HEK293 (cell line): Measurements from ENCODE around the gene GLRA2.

Experiments
- HOXA7 ChIP-seq: sonication (generic); formaldehyde crosslinking; IDR thresholded peaks from 2 replicates; pipeline ENCODE4 v1.8.1; 2022; ENCODE audit warnings: missing genetic modification reagents, borderline replicate concordance
- KLF9 ChIP-seq: fragments of 450-650 bp; formaldehyde crosslinking; IDR thresholded peaks from 2 replicates; pipeline ENCODE4 v1.5.1; 2016; ENCODE audit warnings: missing biosample characterization, missing genetic modification characterization, low read depth
- YY1 ChIP-seq: fragments of 450-650 bp; formaldehyde crosslinking; IDR thresholded peaks from 2 replicates; pipeline ENCODE4 v1.5.1; 2018; ENCODE audit warnings: missing biosample characterization, missing genetic modification characterization
- ZBTB20 ChIP-seq: fragments of 450-650 bp; formaldehyde crosslinking; IDR thresholded peaks from 2 replicates; pipeline ENCODE4 v1.5.1; 2016; ENCODE audit warnings: missing biosample characterization, missing genetic modification characterization
- ZFP37 ChIP-seq: fragments of 450-650 bp; formaldehyde crosslinking; IDR thresholded peaks from 2 replicates; pipeline ENCODE4 v1.5.1; 2016; ENCODE audit warnings: missing biosample characterization, missing genetic modification characterization
- ZNF146 ChIP-seq: fragments of 450-650 bp; formaldehyde crosslinking; IDR thresholded peaks from 2 replicates; pipeline ENCODE4 v1.5.1; 2016; ENCODE audit warnings: missing biosample characterization, missing genetic modification characterization
- ZNF274 ChIP-seq, 2 experiments: fragments of 200-500 bp in 1 of 2; fragments of 450-650 bp in 1 of 2; sonication (Bioruptor generic) in 1 of 2; formaldehyde crosslinking in 1 of 2; IDR thresholded peaks; 2 replicates each; pipeline versions ENCODE4 v1.5.1 to v1.6.1; 2014 to 2016; ENCODE audit warnings: borderline replicate concordance in 1 of 2, inconsistent platforms in 1 of 2, low read length in 1 of 2, missing biosample characterization in 1 of 2, missing genetic modification characterization in 1 of 2
- ZNF558 ChIP-seq: fragments of 450-650 bp; formaldehyde crosslinking; IDR thresholded peaks from 2 replicates; pipeline ENCODE4 v1.5.1; 2016; ENCODE audit warnings: missing biosample characterization, missing genetic modification characterization
- ZNF843 ChIP-seq: fragments of 450-650 bp; formaldehyde crosslinking; IDR thresholded peaks from 2 replicates; pipeline ENCODE4 v1.5.1; 2016; ENCODE audit warnings: missing biosample characterization, missing genetic modification characterization
- ZSCAN30 ChIP-seq: fragments of 450-650 bp; IDR thresholded peaks from 2 replicates; pipeline ENCODE4 v1.5.1; 2018; ENCODE audit warnings: missing biosample characterization, mild to moderate bottlenecking, missing genetic modification characterization, moderate library complexity
- TF ChIP-seq, protein P1 (sequence below): fragments of 450-650 bp; formaldehyde crosslinking; IDR thresholded peaks from 2 replicates; pipeline ENCODE4 v1.5.1; 2016; ENCODE audit warnings: missing biosample characterization, missing genetic modification characterization
- TF ChIP-seq, protein P2 (sequence below): fragments of 450-650 bp; formaldehyde crosslinking; IDR thresholded peaks from 2 replicates; pipeline ENCODE4 v1.5.1; 2016; ENCODE audit warnings: missing biosample characterization, missing genetic modification characterization
- TF ChIP-seq, protein P3 (sequence below): fragments of 450-650 bp; formaldehyde crosslinking; IDR thresholded peaks from 2 replicates; pipeline ENCODE4 v1.5.1; 2016; ENCODE audit warnings: missing biosample characterization, missing genetic modification characterization
- TF ChIP-seq, protein P4 (sequence below): fragments of 450-650 bp; IDR thresholded peaks from 2 replicates; pipeline ENCODE4 v1.5.1; 2018; ENCODE audit warnings: missing biosample characterization, mild to moderate bottlenecking, missing genetic modification characterization

DNA sequence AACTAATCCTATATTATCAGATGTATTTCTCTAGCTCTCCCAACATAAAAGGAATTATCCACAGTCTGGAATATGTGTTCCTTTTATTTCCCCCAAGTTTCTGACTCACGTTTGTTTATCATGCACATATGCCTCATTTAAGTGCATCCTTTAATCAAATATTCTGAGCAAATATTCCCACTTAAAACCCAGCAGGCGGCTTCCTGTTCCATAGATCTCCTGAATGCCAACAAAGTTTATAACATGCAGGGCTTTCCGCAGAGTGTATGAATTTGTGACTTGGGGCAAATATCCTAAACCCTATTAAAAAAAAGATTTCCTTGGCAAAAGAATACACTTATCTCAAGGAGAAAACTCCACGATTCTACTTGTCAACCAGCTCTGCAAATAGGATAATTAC, 16.9 kb downstream of the GLRA2 start:
- TF ChIP-seq, protein P1, sequence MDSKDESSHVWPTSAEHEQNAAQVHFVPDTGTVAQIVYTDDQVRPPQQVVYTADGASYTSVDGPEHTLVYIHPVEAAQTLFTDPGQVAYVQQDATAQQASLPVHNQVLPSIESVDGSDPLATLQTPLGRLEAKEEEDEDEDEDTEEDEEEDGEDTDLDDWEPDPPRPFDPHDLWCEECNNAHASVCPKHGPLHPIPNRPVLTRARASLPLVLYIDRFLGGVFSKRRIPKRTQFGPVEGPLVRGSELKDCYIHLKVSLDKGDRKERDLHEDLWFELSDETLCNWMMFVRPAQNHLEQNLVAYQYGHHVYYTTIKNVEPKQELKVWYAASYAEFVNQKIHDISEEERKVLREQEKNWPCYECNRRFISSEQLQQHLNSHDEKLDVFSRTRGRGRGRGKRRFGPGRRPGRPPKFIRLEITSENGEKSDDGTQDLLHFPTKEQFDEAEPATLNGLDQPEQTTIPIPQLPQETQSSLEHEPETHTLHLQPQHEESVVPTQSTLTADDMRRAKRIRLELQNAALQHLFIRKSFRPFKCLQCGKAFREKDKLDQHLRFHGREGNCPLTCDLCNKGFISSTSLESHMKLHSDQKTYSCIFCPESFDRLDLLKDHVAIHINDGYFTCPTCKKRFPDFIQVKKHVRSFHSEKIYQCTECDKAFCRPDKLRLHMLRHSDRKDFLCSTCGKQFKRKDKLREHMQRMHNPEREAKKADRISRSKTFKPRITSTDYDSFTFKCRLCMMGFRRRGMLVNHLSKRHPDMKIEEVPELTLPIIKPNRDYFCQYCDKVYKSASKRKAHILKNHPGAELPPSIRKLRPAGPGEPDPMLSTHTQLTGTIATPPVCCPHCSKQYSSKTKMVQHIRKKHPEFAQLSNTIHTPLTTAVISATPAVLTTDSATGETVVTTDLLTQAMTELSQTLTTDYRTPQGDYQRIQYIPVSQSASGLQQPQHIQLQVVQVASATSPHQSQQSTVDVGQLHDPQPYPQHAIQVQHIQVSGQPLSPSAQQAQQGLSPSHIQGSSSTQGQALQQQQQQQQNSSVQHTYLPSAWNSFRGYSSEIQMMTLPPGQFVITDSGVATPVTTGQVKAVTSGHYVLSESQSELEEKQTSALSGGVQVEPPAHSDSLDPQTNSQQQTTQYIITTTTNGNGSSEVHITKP (tag by site-specific recombination): no peak
- no peak for TF ChIP-seq KLF9 (tag by site-specific recombination)
- TF ChIP-seq ZNF558: no peak
- TF ChIP-seq, protein P2, sequence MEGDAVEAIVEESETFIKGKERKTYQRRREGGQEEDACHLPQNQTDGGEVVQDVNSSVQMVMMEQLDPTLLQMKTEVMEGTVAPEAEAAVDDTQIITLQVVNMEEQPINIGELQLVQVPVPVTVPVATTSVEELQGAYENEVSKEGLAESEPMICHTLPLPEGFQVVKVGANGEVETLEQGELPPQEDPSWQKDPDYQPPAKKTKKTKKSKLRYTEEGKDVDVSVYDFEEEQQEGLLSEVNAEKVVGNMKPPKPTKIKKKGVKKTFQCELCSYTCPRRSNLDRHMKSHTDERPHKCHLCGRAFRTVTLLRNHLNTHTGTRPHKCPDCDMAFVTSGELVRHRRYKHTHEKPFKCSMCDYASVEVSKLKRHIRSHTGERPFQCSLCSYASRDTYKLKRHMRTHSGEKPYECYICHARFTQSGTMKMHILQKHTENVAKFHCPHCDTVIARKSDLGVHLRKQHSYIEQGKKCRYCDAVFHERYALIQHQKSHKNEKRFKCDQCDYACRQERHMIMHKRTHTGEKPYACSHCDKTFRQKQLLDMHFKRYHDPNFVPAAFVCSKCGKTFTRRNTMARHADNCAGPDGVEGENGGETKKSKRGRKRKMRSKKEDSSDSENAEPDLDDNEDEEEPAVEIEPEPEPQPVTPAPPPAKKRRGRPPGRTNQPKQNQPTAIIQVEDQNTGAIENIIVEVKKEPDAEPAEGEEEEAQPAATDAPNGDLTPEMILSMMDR (tag by site-specific recombination): no peak
- TF ChIP-seq ZBTB20 (tag by site-specific recombination): no peak
- TF ChIP-seq, protein P3, sequence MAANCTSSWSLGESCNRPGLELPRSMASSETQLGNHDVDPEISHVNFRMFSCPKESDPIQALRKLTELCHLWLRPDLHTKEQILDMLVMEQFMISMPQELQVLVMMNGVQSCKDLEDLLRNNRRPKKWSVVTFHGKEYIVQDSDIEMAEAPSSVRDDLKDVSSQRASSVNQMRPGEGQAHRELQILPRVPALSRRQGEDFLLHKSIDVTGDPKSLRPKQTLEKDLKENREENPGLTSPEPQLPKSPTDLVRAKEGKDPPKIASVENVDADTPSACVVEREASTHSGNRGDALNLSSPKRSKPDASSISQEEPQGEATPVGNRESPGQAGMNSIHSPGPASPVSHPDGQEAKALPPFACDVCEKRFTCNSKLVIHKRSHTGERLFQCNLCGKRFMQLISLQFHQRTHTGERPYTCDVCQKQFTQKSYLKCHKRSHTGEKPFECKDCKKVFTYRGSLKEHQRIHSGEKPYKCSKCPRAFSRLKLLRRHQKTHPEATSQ: no peak
- TF ChIP-seq ZNF146 (tag by site-specific recombination): no peak
- no peak for TF ChIP-seq YY1 (tag by site-specific recombination)
- no peak for TF ChIP-seq ZNF843
- no peak for TF ChIP-seq ZFP37 (tag by site-specific recombination)
- TF ChIP-seq ZSCAN30 (tag by site-specific recombination): no peak
- TF ChIP-seq, protein P4, sequence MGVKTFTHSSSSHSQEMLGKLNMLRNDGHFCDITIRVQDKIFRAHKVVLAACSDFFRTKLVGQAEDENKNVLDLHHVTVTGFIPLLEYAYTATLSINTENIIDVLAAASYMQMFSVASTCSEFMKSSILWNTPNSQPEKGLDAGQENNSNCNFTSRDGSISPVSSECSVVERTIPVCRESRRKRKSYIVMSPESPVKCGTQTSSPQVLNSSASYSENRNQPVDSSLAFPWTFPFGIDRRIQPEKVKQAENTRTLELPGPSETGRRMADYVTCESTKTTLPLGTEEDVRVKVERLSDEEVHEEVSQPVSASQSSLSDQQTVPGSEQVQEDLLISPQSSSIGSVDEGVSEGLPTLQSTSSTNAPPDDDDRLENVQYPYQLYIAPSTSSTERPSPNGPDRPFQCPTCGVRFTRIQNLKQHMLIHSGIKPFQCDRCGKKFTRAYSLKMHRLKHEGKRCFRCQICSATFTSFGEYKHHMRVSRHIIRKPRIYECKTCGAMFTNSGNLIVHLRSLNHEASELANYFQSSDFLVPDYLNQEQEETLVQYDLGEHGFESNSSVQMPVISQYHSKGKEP (tag by site-specific recombination): no peak
- TF ChIP-seq HOXA7 (CRISPR knock-in tag): no peak
- TF ChIP-seq ZNF274 (IDR thresholded peaks at IDR 0.05; ENCODE audit: low read length): no peak
- TF ChIP-seq ZNF274 (tag by site-specific recombination; IDR thresholded peaks at IDR 0.05; ENCODE audit: borderline replicate concordance): no peak
